SK-N-MC (cell line): ENCODE data around the gene TXNDC11.
"Not testable (repeated sequence)": the region's sequence is repeated elsewhere in the genome, so short reads cannot be mapped to it uniquely, and the experiment has no call there.

Experiments used
- DNase-seq: peaks from one replicate; pipeline ENCODE4 v3.0.0-alpha.2; 2011; ENCODE audit warnings: low read depth, low spot score
- H3K27ac ChIP-seq: fragments of 200-600 bp; sonication (generic); 2 replicates; pipeline ENCODE4 v1.5.1; 2016; ENCODE audit warnings: mixed run types
- H3K36me3 ChIP-seq: fragments of 200-600 bp; sonication (generic); 2 replicates; pipeline ENCODE4 v1.6.1; 2017; ENCODE audit warnings: antibody characterized with exemption, low read length, mixed read lengths; ENCODE audit not compliant: insufficient read depth
- H3K4me3 ChIP-seq: fragments of 200-600 bp; sonication (generic); 2 replicates; pipeline ENCODE4 v1.5.1; 2016
- H3K9ac ChIP-seq: fragments of 200-600 bp; sonication (generic); 2 replicates; pipeline ENCODE4 v1.8.0; 2017; ENCODE audit warnings: mixed run types, mixed read lengths; ENCODE audit not compliant: insufficient read length
- H3K9me3 ChIP-seq: fragments of 200-600 bp; sonication (generic); 2 replicates; pipeline ENCODE4 v1.6.1; 2017; ENCODE audit warnings: low read depth, mild to moderate bottlenecking, antibody characterized with exemption, low read length, moderate library complexity, mixed read lengths
- EZH2 ChIP-seq: fragments of 200-600 bp; sonication (generic); IDR thresholded peaks from one replicate; pipeline ENCODE4 v1.6.1; 2017; ENCODE audit warnings: antibody characterized with exemption
- FOXP2 ChIP-seq: optimal IDR thresholded peaks from 2 replicates; pipeline ENCODE3; 2011; ENCODE audit warnings: mild to moderate bottlenecking, moderate library complexity; ENCODE audit not compliant: insufficient read depth; ENCODE audit errors: extremely low read length, control extremely low read depth
- POLR2AphosphoS5 ChIP-seq: IDR thresholded peaks from 2 replicates; pipeline ENCODE4 v1.6.1; 2012; ENCODE audit warnings: mild to moderate bottlenecking, low read depth, low read length, borderline replicate concordance

TXNDC11 gene, protein sequence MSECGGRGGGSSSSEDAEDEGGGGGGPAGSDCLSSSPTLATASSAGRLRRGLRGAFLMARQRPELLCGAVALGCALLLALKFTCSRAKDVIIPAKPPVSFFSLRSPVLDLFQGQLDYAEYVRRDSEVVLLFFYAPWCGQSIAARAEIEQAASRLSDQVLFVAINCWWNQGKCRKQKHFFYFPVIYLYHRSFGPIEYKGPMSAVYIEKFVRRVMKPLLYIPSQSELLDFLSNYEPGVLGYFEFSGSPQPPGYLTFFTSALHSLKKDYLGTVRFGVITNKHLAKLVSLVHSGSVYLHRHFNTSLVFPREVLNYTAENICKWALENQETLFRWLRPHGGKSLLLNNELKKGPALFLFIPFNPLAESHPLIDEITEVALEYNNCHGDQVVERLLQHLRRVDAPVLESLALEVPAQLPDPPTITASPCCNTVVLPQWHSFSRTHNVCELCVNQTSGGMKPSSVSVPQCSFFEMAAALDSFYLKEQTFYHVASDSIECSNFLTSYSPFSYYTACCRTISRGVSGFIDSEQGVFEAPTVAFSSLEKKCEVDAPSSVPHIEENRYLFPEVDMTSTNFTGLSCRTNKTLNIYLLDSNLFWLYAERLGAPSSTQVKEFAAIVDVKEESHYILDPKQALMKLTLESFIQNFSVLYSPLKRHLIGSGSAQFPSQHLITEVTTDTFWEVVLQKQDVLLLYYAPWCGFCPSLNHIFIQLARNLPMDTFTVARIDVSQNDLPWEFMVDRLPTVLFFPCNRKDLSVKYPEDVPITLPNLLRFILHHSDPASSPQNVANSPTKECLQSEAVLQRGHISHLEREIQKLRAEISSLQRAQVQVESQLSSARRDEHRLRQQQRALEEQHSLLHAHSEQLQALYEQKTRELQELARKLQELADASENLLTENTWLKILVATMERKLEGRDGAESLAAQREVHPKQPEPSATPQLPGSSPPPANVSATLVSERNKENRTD

DNA sequence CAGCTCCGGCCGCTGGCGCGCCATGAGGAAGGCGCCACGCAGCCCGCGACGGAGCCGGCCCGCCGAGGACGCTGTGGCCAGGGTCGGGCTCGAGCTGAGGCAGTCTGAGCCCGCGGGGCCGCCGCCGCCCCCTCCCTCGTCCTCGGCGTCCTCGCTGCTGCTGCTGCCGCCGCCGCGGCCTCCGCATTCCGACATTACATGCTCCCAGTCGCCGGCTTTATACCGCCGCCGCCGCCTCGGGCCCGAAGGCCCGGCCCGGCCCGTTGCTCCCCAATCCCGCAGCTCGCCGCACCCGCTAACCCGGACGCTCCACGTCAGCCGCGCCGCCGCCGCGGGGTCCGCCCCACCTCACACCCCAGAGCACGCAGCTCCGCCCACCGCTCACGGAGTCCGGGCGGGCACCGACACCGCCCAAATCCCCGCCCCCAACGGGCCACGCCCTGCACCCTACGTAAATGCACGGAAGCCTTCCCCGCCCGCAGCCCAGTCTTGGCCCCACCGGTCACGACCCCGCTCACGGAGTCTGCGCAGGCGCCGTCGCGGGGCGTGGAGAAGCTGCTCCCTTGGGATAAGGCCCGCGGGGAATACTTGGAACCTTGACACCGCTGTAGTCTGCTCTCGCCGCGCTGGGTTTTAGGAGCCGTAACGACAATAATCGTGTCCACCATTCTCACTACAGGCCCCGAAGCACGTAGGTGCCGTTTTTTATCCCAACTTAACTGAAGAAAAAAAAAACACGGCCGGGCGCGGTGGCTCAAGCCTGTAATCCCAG lies at the start of gene TXNDC11:
TSS of gene TXNDC11 (minus strand) at position 322 of the 772 bp plus-strand sequence. CDS start at position 195, 127 bp downstream.
- DNase-seq, result peak; percentile 61
- Histone ChIP-seq H3K4me3 (peak within 1 kb of the TSS; percentile 87), H3K27ac (peak within 1 kb of the TSS; percentile 64; the same call in 1 of the 2 replicates), H3K9me3 (no peaks in the 10 kb centered on the region), H3K36me3 (peaks cover 3% of the 10 kb centered on the region; the same call in 1 of the 2 replicates), H3K9ac (peak within 1 kb of the TSS; percentile 85)
- peak; percentile 73; the same call in 1 of the 2 replicates for TF ChIP-seq POLR2AphosphoS5
- TF ChIP-seq EZH2, result no peak

DNA sequence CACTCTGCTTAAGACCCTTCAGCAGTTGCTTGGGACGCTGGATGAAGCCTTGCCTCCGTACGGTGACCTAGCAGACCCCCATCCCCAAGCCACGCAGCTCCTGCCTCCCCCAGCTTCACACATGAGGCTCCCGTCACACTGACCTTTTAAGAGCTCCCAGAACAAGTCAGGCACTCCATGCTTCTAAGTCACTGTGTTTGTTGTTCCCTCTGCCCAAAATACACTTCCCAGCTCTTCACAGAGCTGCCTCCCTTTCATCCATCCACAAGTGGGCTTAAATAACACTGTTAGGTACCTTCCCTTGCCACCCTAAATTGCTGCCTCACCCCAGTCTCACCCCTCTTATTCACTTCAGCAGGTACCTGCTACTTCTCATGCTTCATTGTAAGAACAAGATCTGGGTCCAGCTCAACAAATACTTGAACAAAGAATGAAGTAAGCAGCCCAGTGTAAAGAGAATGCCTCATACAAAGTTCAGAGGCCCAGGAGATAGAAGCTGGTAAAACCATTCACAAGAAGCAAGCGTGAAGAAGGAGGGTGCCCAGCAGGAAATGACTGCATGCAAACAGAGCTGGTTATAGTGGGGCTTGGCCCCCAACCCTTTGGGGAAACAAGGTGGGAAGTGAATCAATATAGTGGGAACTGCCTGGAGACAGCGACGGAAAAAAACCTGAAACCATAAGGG lies 48.6 kb upstream of the TXNDC11 start:
- Histone ChIP-seq H3K9me3 (no peaks in the 10 kb centered on the region), H3K27ac (no peak overlapping the region), H3K36me3 (peaks cover 31% of the 10 kb centered on the region), H3K9ac (no peak overlapping the region), H3K4me3 (no peak overlapping the region)
- no peak for TF ChIP-seq EZH2
- TF ChIP-seq FOXP2, result no peak
- TF ChIP-seq POLR2AphosphoS5, result no peak
- DNase-seq, result no peak

DNA sequence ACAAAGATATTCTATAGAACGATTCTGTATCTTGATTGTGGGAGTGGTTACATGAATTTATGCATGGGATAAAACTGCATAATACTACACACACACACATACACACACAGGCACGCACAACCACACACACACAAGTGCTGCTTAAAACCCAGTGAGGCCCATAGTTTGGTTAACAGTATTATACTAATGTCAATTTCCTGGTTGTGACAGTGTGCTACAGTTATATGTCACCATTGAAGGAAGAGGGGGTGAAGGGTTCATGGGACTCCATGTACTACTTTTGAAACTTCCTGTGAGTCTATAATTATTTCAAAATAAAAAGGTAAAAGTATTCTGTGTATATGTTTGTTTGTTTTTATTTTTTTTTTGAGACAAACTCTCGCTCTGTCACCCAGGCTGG lies 46.3 kb upstream of the TXNDC11 start:
- TF ChIP-seq POLR2AphosphoS5 (no peak), FOXP2 (no peak)
- H3K36me3 ChIP-seq, result peaks cover 12% of the 10 kb centered on the region
- H3K27ac ChIP-seq, result no peak overlapping the region
- no peak overlapping the region for H3K9ac ChIP-seq
- DNase-seq, result no peak
- H3K9me3 ChIP-seq, result no peaks in the 10 kb centered on the region
- H3K4me3 ChIP-seq, result no peak overlapping the region

DNA sequence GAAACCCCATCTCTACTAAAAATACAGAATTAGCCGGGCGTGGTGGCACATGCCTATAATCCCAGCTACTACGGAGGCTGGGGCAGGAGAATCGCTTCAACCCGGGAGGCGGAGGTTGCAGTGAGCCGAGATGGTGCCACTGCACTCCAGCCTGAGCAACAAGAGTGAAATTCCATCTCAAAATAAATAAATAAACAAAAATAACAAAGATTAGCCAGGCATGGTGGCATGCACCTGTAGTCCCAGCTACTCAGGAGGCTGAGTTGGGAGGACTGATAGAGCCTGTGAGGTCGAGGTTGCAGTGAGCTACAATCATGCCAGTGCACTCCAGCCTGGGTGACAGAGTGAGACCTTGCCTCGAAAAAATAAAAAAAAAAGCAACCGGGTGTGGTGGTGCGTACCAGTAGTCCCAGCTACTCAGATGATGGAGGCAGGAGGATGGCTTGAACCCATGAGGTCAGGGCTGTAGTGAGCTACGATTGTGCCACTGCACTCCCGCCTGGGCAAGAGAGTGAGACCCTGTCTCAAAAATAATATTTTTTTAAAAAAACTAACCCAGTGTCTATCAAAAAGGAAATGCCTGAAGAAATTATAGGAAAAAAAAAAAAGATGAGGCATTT lies 42.4 kb upstream of the TXNDC11 start:
- DNase-seq, H3K27ac ChIP-seq, H3K9ac ChIP-seq, H3K4me3 ChIP-seq, H3K36me3 ChIP-seq, H3K9me3 ChIP-seq: not testable (repeated sequence)

DNA sequence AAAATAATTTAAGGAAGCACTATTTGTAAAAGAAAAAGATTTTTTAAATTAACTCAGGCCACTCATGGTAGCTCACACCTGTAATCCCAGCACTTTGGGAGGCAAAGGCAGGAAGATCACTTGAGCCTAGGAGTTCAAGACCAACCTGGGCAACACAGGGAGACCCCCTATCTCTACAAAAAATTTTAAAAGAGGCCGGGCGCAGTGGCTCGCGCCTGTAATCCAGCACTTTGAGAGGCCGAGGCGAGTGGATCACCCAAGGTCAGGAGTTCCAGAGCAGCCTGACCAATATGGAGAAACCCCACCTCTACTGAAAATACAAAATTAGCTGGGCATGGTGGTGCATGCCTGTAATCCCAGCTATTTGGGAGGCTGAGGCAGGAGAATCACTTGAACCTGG lies 41.7 kb upstream of the TXNDC11 start:
- not testable (repeated sequence) for H3K36me3 ChIP-seq

DNA sequence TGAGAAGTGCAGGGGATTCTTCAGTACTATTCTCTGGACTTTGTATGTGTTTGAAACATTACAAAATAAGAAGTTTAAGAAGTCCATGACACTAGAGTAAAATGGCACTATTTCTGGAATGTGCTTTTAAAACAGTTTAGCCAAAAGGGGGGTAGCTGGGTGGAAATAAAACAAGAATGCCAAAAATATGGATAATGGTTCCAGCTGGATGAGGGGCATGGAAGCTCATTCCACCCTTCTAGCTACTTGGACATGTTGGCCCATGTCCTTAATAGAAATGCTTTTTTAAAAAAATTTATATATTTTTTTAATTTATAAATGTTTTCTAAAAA lies 41.3 kb upstream of the TXNDC11 start:
- Histone ChIP-seq H3K27ac (peak overlapping the region; percentile 59), H3K9me3 (no peaks in the 10 kb centered on the region), H3K36me3 (peaks cover 9% of the 10 kb centered on the region), H3K9ac (no peak overlapping the region), H3K4me3 (peak overlapping the region; percentile 37)
- TF ChIP-seq EZH2 (no peak), FOXP2 (no peak), POLR2AphosphoS5 (no peak)
- DNase-seq, result no peak

More for the DNA sequence above, 41.7 kb upstream of the TXNDC11 start:
- not testable (repeated sequence) for H3K9me3 ChIP-seq, DNase-seq, H3K9ac ChIP-seq, H3K4me3 ChIP-seq, H3K27ac ChIP-seq

DNA sequence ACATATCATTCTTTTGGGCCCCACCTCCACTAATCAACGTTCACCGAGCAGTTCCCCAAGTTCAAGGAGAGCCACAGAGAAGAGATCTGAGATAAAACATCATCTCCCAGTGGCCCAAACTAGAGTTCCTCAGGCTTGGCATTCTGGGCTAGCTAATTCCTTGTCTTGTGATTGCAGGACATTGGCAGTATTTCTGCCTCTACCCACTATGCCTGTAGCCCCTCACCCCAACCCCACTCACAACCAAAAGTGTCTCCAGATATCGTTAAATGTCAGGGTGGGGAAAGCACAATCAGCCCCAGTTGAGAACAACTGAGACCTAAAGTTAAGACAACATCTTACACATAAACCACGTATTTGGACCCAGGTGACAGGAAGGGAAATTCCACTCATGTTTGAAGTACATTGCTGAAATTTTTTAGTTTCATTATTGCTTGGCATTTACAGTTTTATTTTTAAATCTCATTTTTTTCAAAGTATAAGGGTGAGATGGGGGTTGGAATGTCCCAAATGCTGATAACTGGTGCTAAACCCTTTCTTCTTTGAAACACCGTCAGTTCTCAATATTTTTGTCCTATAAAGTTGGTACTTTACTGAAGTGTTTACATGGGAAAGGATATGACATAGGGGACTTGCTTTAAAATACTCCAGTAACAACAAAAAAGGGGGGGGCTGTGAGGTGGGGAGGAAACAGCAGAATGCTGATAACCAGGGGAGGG lies 40.8 kb upstream of the TXNDC11 start:
- Histone ChIP-seq H3K9ac (no peak overlapping the region), H3K4me3 (peak overlapping the region; percentile 37), H3K36me3 (peaks cover 11% of the 10 kb centered on the region), H3K27ac (peak overlapping the region; percentile 59), H3K9me3 (no peaks in the 10 kb centered on the region)
- TF ChIP-seq POLR2AphosphoS5, result no peak
- TF ChIP-seq EZH2, result no peak
- TF ChIP-seq FOXP2, result no peak
- no peak for DNase-seq
